Mononuclear cell (primary cell): Measurements from ENCODE around the gene SMURF2. TPM values are rescaled to one million over a fixed set of nuclear protein-coding genes. Genes with fewer than 3 reads are reported as not detected.

ENCODE experiments used
- H3K27me3 ChIP-seq: 2 replicates; pipeline ENCODE4 v1.6.0; 2011; ENCODE audit warnings: low read length, control low read depth; ENCODE audit not compliant: insufficient read depth
- H3K4me1 ChIP-seq: 2 replicates; pipeline ENCODE4 v1.5.1; 2011; ENCODE audit warnings: mild to moderate bottlenecking, low read length, control low read depth; ENCODE audit not compliant: insufficient read depth
- H3K4me3 ChIP-seq: 2 replicates; pipeline ENCODE4 v1.5.1; 2011; ENCODE audit warnings: mild to moderate bottlenecking, low read length, moderate library complexity
- H3K9me3 ChIP-seq: 2 replicates; pipeline ENCODE4 v1.5.1; 2011; ENCODE audit warnings: low read depth, mild to moderate bottlenecking, control low read depth, low read length
- total RNA-seq: library from RNA; depleted of rRNA; stranded (reverse); fragments of >200 nt; gene quantifications from one replicate; pipeline ENCODE4 v1.2.3, GENCODE V29; 2012

The SMURF2 gene
- total RNA-seq, 1 donor, result 36.5 TPM

DNA sequence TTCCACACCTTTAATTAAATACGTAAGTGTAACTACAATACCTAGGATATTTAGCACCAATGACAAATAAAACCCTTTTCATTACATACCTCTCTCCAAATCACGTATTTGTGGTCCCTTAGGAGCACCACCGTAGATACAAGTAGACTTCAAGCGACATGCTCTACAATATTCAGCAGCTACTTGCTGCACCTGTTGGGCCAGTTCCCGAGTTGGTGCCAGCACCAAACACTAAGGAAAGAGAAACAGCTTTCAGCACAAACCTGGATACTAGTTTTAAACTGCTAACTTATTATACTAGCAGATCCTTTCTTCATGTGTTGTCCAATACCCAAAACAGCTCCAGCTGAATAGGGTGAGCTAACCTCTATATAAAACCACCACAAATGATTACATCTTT, 158.8 kb downstream of the SMURF2 start:
- H3K4me3 ChIP-seq, result no peak overlapping the region
- no peaks in the 10 kb centered on the region for H3K9me3 ChIP-seq
- H3K4me1 ChIP-seq, result peaks cover 45% of the 10 kb centered on the region
- H3K27me3 ChIP-seq, result no peaks in the 10 kb centered on the region

DNA sequence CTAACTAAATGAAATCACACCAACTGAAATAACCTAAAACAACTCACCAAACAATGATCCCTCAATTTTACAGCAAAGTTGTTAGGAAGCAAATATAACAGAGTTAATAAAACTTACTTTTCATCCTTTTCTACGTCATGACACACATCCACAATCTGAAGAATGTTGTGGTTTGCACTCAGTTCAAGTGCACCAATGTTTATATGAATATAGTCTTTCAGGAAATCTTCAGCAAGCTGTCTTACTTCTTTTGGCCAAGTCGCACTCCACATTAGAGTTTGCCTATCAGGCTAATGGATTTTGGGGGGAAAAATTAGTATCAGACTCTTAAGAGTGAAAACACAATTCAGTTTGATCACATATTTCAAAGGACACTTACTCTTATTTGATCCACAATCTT, 159.3 kb downstream of the SMURF2 start:
- H3K4me3 ChIP-seq, result no peak overlapping the region
- no peaks in the 10 kb centered on the region for H3K27me3 ChIP-seq
- H3K9me3 ChIP-seq, result no peaks in the 10 kb centered on the region
- H3K4me1 ChIP-seq, result peaks cover 43% of the 10 kb centered on the region

DNA sequence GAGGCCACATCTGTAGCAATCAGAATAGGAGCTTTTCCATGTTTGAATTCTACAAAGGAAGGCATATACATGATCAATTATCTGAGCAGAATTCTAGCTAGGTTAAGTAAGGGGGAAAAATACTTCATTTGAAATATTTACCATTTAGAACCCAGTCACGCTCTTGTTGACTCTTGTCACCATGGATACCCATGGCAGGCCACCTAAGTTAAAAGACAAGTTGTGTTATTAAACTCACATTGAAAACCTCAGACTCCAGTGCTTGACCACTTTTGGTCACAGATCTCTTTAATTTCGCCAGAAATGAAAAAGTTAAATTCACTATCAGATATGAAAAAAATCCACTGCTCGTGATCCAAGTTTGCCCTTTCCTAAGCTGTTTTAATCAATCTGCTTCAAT, 160.1 kb downstream of the SMURF2 start:
- H3K4me1 ChIP-seq, result peaks cover 46% of the 10 kb centered on the region
- no peaks in the 10 kb centered on the region for H3K9me3 ChIP-seq
- H3K27me3 ChIP-seq, result no peaks in the 10 kb centered on the region
- no peak overlapping the region for H3K4me3 ChIP-seq

DNA sequence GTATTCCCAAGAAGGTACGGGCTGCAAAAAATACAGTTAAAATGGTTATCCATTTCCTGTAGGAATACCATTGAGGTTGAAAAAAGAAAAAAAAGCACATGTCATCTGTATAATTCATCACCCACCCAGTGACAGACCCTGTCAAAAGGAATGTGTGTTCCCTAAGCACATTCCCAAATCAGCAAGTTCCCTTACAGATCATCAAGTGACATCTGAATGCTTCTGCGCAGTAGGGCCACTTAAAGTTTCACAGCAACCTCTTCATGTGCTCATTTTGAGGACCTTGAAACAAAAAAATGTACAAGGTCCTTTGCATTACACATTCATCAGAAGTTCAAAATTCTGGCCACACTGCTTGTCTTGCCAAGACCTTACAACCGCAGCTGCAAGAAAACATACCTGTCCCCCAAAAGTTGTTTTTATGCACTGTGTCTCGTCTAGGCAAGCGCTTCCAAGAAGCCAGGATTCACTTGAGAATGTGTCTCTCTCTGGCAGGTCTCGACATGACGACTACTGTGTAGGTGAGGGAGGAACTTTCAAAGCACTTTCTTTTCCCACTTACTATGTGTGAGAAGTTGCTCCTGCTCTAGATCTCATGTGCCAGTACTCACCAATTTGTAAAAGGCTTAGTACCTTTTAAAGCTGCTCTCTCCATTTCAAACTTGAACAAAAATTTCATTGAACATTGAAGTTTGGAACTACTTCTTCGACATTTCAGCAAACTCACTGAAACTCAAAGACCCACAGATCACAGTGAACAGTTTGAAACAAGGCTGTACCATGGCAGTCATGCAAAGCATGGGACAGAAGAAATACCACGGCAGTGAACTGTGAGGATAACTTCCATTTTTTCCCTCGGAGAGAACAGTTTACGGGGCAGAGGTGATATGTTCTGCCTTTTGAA, 161.0 kb downstream of the SMURF2 start:
- no peak overlapping the region for H3K4me3 ChIP-seq
- no peaks in the 10 kb centered on the region for H3K9me3 ChIP-seq
- H3K4me1 ChIP-seq, result peaks cover 50% of the 10 kb centered on the region
- H3K27me3 ChIP-seq, result no peaks in the 10 kb centered on the region

DNA sequence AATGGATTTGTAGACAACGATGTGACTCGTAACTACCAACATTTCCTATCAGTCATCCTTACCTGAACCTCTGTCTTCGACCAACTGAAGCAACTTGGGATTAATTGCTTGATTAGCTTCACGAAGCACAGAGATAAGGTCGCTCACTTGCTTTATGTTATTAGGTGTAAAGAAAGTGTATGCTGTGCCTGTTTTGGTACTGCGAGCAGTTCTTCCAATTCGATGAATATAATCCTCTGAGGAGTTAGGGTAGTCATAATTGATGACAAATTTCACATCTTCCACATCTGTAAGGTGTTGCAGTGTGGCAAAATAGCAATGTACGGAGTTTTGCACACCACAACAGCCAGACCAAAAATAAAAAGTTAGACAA, 161.6 kb downstream of the SMURF2 start:
- no peak overlapping the region for H3K4me3 ChIP-seq
- H3K4me1 ChIP-seq, result peaks cover 57% of the 10 kb centered on the region
- H3K27me3 ChIP-seq, result no peaks in the 10 kb centered on the region
- no peaks in the 10 kb centered on the region for H3K9me3 ChIP-seq

DNA sequence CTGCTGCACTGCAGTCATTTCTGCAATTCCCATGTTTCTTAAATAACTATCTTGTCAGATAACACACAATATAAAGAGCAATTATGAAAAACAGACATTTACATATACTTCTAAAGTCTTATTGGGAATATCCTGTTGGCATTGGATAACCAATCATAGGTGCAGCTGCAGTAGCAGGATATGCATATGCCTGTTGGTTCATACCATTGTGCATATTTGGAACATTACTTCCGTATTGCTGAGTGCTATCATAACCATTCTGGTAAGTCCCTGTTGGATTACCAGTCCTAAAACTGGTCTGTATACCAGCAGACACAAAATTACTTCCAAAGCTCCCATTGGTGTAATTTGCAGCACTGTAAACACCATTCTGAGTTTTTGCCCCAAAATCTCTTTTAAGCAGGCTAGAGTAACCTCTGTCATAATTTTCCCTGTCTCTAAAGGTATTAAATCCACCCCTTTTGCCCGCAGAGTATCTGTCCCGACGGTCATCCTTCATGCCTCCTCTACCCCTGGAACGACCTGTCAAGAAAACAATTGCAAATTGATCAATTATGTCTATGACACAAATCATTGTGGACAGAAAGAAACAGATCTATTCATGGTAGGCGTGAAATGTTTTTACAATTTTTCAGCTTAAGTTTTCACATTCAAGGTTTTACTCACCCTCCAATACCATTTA, 162.2 kb downstream of the SMURF2 start:
- no peaks in the 10 kb centered on the region for H3K27me3 ChIP-seq
- no peaks in the 10 kb centered on the region for H3K9me3 ChIP-seq
- H3K4me3 ChIP-seq, result no peak overlapping the region
- peaks cover 62% of the 10 kb centered on the region for H3K4me1 ChIP-seq

DNA sequence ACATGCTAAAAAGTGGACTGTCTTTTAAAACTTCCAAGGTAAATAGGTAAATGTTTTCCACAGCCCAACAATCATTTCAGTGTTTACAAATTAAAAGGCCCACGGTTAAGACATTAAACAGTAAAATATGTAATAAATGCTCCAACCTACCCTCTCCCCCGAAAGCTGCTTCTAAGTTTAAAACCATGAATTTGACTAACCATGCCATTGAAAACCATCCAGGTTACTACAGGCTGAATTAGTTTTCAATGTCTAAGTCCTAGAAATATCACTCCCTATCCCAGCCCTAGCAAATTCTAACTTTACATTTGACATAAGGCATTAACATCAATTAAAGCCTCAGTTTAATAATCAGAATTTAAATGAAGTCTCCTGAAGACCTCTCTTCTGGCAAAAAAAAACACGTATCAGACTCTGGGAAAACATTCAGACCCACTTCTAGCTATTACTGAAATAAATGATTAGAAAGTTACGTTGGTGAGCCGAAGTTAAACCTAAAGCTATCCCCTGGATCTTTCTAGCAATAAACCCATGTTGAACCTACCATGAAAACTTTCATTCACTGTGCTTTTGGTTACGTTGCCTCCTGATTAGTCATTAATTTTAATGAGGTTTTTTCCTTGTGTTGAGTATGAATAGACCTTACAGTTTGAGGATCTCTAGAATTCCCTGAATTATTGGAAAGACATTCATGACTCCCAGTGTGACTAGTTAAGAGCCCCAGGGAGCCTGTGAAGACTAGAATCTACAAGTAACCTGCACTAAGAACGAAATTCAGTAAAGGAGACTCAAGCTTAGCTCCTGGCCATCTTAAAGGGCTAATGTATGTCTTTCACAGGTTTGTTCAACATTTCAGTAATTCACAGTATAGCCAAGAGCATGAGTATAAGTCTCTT, 163.6 kb downstream of the SMURF2 start:
- Histone ChIP-seq H3K9me3 (no peaks in the 10 kb centered on the region), H3K27me3 (no peaks in the 10 kb centered on the region), H3K4me1 (peaks cover 53% of the 10 kb centered on the region), H3K4me3 (no peak overlapping the region)

DNA sequence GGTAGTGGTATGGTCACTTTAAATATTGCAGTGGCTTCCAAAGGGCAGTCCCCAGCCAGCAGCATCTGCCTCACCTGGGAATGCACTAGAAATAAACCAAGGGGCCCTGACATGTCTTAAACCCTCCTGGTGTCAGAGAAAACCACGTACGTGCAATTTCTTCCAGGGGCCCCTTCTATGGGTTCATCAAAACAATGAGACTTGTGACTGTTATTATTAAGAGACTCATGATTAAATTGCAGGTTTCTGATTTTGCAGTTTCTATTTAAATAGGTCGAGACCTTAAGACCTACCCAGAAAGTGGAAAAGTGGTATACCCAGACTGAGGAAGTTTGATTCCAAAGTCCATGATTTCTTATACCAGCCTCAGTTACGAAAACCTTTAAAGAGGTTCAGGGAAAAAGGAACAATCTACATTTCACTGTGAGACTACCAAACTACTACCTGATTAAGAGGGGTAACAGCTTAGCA, 164.5 kb downstream of the SMURF2 start:
- Histone ChIP-seq H3K4me1 (peaks cover 55% of the 10 kb centered on the region), H3K9me3 (no peaks in the 10 kb centered on the region), H3K27me3 (no peaks in the 10 kb centered on the region), H3K4me3 (peak overlapping the region; percentile 74)

DNA sequence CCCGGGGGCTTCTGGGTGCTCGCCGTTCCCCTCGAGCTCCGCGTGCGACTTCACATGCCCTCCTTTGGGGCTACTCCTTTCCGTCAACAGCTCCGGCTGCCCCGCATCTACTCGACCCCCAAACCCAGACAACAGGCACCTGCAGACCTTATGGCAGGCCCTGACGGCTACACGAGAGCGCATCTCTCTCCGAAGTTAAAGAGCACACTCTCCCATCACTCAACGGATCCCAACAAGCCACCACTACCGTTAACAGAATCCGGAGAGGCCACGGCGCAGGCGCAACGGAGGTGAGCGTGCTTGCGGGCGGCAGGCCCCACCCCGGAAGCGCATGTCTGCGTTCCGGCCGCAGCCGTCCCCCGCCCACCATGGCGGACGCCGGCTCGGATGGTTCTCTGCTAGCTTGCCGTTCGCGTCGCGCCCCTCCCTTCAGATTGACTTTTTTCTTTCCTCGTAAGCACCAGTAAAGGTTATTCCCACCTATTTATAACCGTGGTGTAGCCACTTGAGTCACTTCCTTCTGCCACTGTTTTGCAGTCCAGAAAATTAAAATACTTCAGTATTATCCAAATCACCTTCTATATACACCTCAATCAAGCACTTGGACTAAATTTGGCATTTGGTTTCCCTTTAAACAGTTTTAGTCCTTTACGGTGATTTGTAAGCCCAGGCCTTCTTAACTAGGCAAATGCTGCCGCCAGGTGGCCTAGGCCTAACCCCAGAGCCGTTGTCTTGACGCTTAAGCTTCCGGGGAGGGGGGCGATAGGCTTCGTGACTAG, 165.1 kb downstream of the SMURF2 start, which contains the start of gene POLG2:
Gene POLG2 (minus strand): TSS at position 269 of the 779 bp plus-strand sequence. CDS start 86 bp downstream, at position 183.
- peak within 1 kb of the TSS; percentile 74 for H3K4me3 ChIP-seq
- H3K9me3 ChIP-seq, result no peaks in the 10 kb centered on the region
- H3K4me1 ChIP-seq, result peaks cover 51% of the 10 kb centered on the region
- no peaks in the 10 kb centered on the region for H3K27me3 ChIP-seq

DNA sequence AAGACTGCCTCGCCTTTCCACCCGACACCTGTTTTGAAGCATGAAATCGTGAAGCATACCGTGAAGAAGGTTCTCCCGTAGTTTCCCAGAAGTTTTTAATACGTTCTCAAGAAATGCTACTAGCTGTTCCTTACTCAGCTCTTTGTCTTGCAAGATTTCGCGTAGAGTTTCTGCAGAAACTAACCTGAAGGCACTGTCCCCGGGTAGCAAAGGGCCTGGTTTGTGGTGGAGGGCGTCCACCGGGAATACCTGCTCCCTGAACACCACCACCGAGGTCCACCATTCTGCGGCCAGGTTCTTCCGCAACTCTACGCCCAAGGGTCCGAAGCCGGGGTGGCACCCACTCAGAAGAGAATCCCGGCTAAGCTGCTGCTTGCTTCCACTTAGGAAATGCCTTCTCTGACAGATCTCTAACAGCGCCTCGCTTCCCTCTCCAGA, 165.7 kb downstream of the SMURF2 start:
- peaks cover 50% of the 10 kb centered on the region for H3K4me1 ChIP-seq

More for the DNA sequence above, 165.7 kb downstream of the SMURF2 start:
- no peaks in the 10 kb centered on the region for H3K9me3 ChIP-seq
- peak overlapping the region; percentile 74 for H3K4me3 ChIP-seq
- H3K27me3 ChIP-seq, result no peaks in the 10 kb centered on the region

Other genes with a start within 250 kb of the SMURF2 start
- gene MILR1, start 213.2 kb downstream of the SMURF2 start, total RNA-seq, result 29.4 TPM
- 17.2 TPM for gene POLG2, start 165.3 kb downstream of the SMURF2 start, total RNA-seq
- 1,862 TPM for gene DDX5, start 156.0 kb downstream of the SMURF2 start, total RNA-seq
- 194 TPM for gene CEP95, start 155.3 kb downstream of the SMURF2 start, total RNA-seq